NOMO-1 treated with dmso at 0.1 percent for 144 hours (cell line): ENCODE data around the gene EN2.
"Not testable (repeated sequence)": the region's sequence is repeated elsewhere in the genome, so short reads cannot be mapped to it uniquely, and the experiment has no call there.

Experiments
- DNase-seq: peaks from one replicate; lab custom pipeline; 2025; ENCODE audit not compliant: unreplicated experiment; lab: John Stamatoyannopoulos, UW

Gene EN2

DNA sequence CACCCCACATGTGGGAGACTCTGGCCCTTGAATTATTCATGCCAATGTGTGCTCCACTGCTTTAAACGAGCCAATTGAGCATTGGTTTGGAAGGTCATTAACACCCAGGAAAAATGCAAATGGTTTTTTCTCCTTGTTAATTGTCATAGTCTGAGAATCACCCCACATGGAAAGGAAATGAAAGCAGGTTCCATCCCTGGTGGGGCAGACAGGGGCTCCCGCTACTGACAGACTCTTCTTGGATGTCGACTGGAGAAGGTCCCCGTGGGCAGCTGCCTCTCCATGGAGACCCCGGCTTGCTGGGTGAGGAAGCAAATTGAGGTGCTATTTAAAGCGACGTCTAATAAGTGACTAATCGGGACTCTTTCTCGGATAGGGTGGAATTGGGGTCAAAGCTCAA is 32.0 kb upstream of the EN2 start:
- no peak for DNase-seq

DNA sequence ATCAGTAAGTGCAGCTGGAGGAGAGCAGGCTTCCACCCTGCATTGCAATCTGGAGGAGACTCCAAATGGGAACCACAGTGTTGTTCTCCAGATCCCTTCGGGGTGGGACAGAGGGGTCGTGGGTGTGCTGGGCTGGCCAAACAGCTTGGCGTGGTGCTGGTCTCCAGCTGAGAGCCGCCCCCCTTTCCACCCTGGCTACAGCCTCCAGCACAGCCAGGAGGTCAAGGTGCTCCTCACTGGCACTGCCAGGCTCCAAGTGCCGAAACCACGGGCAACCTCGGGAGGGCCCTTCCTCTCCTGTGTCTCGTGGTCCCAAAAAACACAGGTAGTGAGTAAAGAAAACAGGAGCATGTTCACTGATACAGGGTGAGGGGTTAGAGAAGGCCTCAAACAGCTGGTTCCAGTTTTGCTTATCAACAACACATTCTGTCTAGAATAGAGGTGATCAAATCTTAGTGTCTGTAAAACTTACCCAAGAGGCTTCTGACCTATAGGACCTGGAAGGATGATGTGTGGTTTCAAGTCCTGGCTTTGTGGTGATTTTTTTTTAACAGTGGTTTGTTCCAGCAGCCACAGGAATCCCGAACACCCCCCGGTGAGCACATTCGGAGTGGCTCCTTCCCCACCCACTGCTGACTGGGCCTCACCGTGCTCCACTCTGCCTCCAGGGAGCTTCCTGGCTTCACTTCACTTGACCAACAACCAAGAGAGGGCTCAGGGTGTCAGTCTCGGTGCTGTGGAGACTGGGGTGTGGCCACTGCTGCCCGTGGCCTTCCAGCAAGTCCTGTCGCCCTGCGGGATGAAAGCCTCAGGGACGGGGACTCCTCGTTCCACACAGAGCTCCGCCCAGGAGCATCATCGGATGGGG is 31.2 kb upstream of the EN2 start:
- no peak for DNase-seq

- DNase-seq, result no peak
Observed at GRCh38 chr7:155427411-155428038, 30.4 kb upstream of the EN2 start.

DNA sequence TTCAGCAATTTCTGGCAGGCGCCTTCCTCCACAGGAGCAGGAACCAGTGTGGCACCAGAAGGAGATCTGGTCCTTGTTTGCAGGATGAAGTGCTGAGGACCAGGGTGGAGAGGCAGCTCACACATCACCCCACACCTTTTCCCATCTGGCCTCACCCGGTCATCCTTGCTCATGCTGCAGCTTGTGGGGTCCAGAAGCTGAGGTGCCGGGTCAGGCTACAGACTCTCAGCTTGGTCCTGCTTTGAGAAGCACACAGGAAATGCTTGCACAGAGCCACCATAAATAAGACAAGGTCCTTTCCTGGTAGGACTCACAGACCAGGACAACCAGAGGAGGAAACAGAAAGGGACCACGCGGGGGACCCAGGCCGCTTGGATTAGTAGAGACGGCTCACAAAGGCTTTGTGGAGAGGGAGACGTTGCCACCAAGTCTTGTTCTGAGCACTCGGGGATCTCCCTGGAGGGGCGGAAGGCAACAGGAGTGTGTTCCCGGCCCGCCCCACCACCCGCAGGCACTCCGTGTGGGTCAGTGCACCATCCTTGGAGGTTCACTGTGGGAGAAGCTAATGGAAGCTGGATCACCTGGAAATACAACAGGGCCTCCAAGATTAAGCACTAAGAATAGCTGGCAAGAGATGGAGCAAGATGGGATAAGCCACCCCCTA is 29.6 kb upstream of the EN2 start:
- no peak for DNase-seq

DNA sequence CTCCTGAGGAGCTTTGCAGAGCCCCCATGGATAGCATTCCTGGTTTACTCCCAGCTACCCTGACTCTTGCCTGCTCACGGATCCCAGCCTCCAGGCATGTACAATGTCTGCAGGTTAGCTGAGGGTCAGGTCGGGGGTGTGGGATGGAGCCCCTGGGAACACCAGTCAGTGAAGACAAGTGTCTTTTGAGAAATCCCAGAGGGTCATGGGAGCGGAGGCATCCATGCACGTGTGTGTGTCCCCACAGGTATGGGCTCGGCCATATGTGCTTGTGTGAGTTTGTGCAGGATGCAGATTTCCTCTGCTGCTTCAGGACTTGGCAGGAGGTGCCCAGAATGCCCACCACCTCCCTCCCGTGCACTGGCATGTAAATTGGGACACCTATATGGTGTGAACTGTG is 28.3 kb upstream of the EN2 start:
- DNase-seq, result no peak

GRCh38 chr7:155430606-155431005 is 27.3 kb upstream of the EN2 start:
- DNase-seq, result no peak

DNA sequence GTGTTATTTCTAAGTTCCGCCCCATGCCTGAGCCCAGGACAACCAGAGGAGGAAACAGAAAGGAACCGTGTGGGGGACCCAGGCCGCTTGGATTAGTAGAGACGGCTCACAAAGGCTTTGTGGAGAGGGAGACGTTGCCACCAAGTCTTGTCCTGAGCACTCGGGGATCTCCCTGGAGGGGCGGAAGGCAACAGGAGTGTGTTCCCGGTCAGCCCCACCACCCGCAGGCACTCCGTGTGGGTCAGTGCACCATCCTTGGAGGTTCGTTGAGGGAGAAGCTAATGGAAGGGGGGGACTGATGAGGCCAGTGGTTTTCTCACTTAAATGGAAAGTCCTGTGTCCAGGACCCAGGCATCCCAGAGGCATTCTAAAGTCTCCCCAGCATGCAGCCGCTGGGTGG is 26.7 kb upstream of the EN2 start:
- DNase-seq, result no peak

- no peak for DNase-seq
Observed at GRCh38 chr7:155431711-155432110, 26.2 kb upstream of the EN2 start.

GRCh38 chr7:155435110-155435509 is 22.8 kb upstream of the EN2 start:
- no peak for DNase-seq

- no peak for DNase-seq
Observed at GRCh38 chr7:155437836-155438235, 20.1 kb upstream of the EN2 start.

GRCh38 chr7:155438777-155439176 is 19.2 kb upstream of the EN2 start:
- no peak for DNase-seq

- no peak for DNase-seq
Observed at GRCh38 chr7:155439311-155440017, 18.5 kb upstream of the EN2 start.

GRCh38 chr7:155440018-155440410 is 17.9 kb upstream of the EN2 start:
- no peak for DNase-seq

DNA sequence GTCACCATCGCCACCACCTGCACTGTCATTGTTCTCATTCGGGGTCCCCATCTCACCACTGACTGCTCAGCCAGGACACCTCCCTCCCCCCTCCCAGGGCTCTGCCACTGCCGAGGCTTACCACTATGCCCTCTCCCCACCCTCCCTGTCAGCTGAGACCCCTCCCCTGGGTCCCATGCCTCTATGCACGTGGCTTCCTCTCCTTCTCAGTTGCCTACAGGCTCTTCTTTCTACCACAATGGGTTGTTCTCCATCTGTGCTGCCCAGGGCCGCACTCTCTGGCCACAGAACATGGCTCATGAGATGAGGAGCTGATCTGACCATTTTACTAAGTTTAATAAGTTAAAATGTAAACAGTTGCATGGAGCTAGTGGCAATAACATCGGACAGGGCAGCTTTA is 16.1 kb upstream of the EN2 start:
- no peak for DNase-seq

DNA sequence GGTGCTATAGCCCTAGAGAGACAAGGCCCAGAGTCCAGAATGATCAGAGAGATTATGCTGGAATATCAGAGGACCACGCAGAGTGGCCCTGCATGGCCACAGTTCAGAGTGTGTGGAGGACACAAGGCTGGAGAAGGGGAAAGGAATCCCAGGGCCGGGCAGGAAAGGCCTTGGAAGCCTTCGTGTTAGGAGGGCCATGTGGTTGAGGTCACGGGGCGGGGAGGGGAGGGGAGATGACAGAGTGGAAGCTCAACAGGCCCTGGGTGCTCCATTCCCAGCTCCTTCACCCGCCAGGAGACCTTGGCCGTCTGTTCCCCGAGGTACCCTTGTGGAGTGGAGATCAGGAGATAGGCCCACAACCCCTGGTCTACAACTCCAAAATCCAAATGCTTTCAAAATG is 13.2 kb upstream of the EN2 start:
- DNase-seq, result no peak

DNA sequence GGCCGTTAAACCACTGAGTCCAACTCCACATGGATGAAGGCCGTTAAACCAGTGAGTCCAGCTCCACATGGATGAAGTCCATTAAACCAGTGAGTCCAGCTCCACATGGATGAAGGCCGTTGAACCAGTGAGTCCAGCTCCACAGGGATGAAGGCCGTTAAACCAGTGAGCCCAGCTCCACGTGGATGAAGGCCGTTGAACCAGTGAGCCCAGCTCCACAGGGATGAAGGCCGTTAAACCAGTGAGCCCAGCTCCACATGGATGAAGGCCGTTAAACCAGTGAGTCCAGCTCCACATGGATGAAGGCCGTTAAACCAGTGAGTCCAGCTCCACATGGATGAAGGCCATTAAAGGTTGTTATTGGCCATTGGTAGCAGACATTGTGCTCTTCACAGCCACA is 12.3 kb upstream of the EN2 start:
- not testable (repeated sequence) for DNase-seq

- no peak for DNase-seq
Observed at GRCh38 chr7:155447603-155448002, 10.3 kb upstream of the EN2 start.

GRCh38 chr7:155448632-155449007 is 9.3 kb upstream of the EN2 start:
- no peak for DNase-seq

DNA sequence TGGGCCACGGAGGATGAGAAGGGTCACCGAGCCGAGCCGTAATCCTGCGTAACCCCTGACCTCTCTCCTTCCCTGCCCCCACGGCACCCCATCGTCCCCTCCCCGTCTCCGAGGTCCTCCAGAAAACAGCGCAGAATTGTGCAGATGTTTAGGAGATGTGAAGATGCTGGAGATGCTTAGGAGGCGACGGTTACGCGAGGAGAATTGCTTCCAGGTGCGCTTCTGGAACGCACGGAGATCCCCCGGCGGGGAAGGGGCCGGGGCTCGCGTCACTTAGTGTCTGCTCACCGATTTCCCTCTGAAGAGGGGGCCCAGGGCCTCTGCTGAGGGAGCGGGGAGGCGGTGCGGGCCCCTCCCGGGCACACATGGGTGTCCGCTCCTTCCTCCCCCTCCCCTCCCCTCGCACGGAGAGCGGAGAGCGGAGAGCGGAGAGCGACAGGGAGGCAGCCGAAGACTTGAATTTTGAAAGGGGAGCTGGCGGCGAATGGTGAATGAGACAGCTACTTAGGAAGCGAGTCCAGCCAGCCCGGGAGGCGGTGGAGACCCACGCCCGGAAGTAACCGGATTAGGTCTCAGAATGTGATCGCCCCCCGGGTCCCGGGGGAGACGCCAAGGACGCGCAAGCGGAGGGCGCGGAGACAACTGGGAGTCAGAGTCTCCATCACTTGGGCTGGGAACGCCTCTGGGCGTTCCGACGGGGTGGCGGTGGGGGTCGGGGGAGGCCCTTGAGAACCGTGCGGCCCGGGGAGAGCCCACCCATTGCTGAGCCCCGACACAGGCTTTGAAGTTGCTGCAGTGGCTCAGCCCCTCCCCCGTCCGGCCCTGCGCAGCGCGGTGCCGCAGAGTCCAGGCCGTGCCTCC is 8.7 kb upstream of the EN2 start:
- no peak for DNase-seq

- DNase-seq, result no peak
Observed at GRCh38 chr7:155449869-155450557, 7.9 kb upstream of the EN2 start.
